Mucosa of descending colon (tissue), 3 donors: ENCODE measurements around the gene LRRC27. TPM values are rescaled to one million over a fixed set of nuclear protein-coding genes. Genes with fewer than 3 reads are reported as not detected.

Experiments used
- ATAC-seq: fragments of 200-7000 bp; cut with Tn5 transposase; one replicate; pipeline ENCODE4 v1.9.1; 2020; ENCODE audit warnings: mild to moderate bottlenecking, moderate library complexity
- DNase-seq, 3 donors: peaks; one replicate each; pipeline ENCODE4 v3.0.0-alpha.2; 2020
- H3K36me3 ChIP-seq: fragments of 200-600 bp; one replicate; pipeline ENCODE4 v1.8.0; 2021; ENCODE audit warnings: low read depth, mild to moderate bottlenecking
- H3K4me1 ChIP-seq: fragments of 200-600 bp; one replicate; pipeline ENCODE4 v1.8.0; 2021; ENCODE audit warnings: low read depth, mild to moderate bottlenecking
- H3K4me3 ChIP-seq: fragments of 200-600 bp; one replicate; pipeline ENCODE4 v1.8.0; 2021; ENCODE audit warnings: mild to moderate bottlenecking
- H3K9me3 ChIP-seq: fragments of 200-600 bp; one replicate; pipeline ENCODE4 v1.8.0; 2021; ENCODE audit warnings: mild to moderate bottlenecking
- CTCF ChIP-seq: fragments of 200-600 bp; IDR thresholded peaks from one replicate; pipeline ENCODE4 v1.8.0; 2022; ENCODE audit warnings: antibody characterized with exemption, mild to moderate bottlenecking
- intact Hi-C, 2 donors: fragments of 100-400 bp; cut with DNase I in 1 of 2; cut with micrococcal nuclease in 1 of 2; formaldehyde crosslinking; loops; one replicate each; pipeline versions ENCODE4 v1.11.0 to v1.11.1; 2022; cut with DNase I, micrococcal nuclease
- total RNA-seq, 3 donors: library from RNA; stranded (reverse); fragmentation: NEBNext Ultra II Directional in 2 of 3; extraction: Animal tissue kit (Norgen Biotek cat#: 25700) in 2 of 3; gene quantifications; one replicate each; pipeline versions ENCODE4 v1.2.1 to v1.2.4, GENCODE V29; 2021 to 2023
- donor health status: DM: no; HTN: no; CAD: no; lungs with moderate emphysema.
- donor health status: DM: no; HTN: no; CAD: no.
- donor health status: DM: no; HTN: yes; CAD: no.

LRRC27 gene
- total RNA-seq, 3 donors from 2014 or later, result 6.9 to 12.2 (median 11.1) TPM

- ATAC-seq, result no peak
- no peak for TF ChIP-seq CTCF
These were observed 37.1 kb downstream of the LRRC27 start for GRCh38 chr10:132368881-132369635.

GRCh38 chr10:132369636-132370185, 37.7 kb downstream of the LRRC27 start:
- no peaks in the 10 kb centered on the region for H3K9me3 ChIP-seq
- H3K4me1 ChIP-seq, result no peaks in the 10 kb centered on the region
- DNase-seq (peak in 1 of 3 donors; percentile 13), ATAC-seq (no peak)
- intact Hi-C loops, result no loop called here
- TF ChIP-seq CTCF, result no peak
- no peak overlapping the region for H3K4me3 ChIP-seq
- H3K36me3 ChIP-seq, result no peaks in the 10 kb centered on the region

More at GRCh38 chr10:132368881-132369635, 37.1 kb downstream of the LRRC27 start:
- Histone ChIP-seq H3K4me3 (no peak overlapping the region), H3K36me3 (no peaks in the 10 kb centered on the region), H3K9me3 (no peaks in the 10 kb centered on the region), H3K4me1 (no peaks in the 10 kb centered on the region)
- intact Hi-C loops, result no loop called here
- no peak for DNase-seq

GRCh38 chr10:132370426-132371340, 38.7 kb downstream of the LRRC27 start:
- ATAC-seq, result no peak
- no peaks in the 10 kb centered on the region for H3K9me3 ChIP-seq
- H3K36me3 ChIP-seq, result no peaks in the 10 kb centered on the region
- H3K4me1 ChIP-seq, result no peaks in the 10 kb centered on the region
- intact Hi-C loops, result no loop called here
- H3K4me3 ChIP-seq, result no peak overlapping the region
- no peak for TF ChIP-seq CTCF
- DNase-seq, result peak in 2 of 3 donors; percentile 11 to 36

GRCh38 chr10:132371641-132372081, 39.7 kb downstream of the LRRC27 start:
- no peak for TF ChIP-seq CTCF
- peak in 1 of 3 donors; percentile 21 for DNase-seq
- Histone ChIP-seq H3K36me3 (no peaks in the 10 kb centered on the region), H3K4me3 (no peak overlapping the region), H3K9me3 (no peaks in the 10 kb centered on the region), H3K4me1 (no peaks in the 10 kb centered on the region)
- intact Hi-C loops, result no loop called here
- no peak for ATAC-seq

GRCh38 chr10:132372516-132373095, 40.6 kb downstream of the LRRC27 start:
- H3K9me3 ChIP-seq, result no peaks in the 10 kb centered on the region
- peak in 2 of 3 donors; percentile 16 to 26 for DNase-seq
- H3K4me3 ChIP-seq, result no peak overlapping the region
- TF ChIP-seq CTCF, result no peak
- intact Hi-C loops, result no loop called here
- ATAC-seq, result no peak
- H3K4me1 ChIP-seq, result no peaks in the 10 kb centered on the region
- no peaks in the 10 kb centered on the region for H3K36me3 ChIP-seq
